ENCODE results near the gene SPECC1. TPM values are rescaled to one million over a fixed set of nuclear protein-coding genes. Genes with fewer than 3 reads are reported as not detected.

Gene SPECC1
- total RNA-seq, 1 experiment from 2014 or later, result 103 TPM

GRCh38 chr17:20281860-20282259, 272.7 kb downstream of the SPECC1 start:
- no peak for TF ChIP-seq HMGA2 (CRISPR knock-in tag; IDR thresholded peaks at IDR 0.05)
- TF ChIP-seq, protein P1, sequence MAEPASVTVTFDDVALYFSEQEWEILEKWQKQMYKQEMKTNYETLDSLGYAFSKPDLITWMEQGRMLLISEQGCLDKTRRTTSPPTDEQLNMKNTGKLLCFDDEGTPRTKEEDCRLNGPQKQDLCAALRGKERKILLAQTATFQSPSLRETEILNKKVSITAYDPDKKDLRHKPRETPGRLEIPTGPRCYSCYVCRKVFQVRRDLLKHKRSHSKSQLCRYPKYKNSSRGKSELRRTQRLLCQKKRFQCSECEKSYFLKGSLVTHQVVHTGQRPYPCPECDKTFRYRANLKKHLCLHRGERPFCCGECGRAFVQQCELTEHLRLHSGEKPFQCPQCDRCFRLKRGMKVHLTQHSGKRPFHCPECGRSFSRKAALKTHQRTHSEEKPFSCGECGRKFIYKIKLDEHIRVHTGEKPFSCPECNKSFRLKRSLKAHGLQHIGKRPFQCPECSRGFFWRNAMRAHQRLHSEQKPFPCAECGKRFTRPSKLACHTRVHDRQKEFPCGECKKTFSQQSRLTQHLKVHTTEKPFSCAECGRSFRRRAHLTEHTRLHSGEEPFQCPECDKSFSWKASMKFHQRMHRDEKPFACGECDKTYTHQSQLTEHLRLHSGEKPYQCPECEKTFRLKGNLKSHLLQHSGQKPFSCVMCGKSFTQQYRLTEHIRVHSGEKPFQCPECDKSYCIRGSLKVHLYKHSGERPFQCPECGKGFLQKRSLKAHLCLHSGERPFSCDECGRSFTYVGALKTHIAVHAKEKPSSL (CRISPR knock-in tag; conservative IDR thresholded peaks at IDR 0.05), result no peak
- TF ChIP-seq, protein P2, sequence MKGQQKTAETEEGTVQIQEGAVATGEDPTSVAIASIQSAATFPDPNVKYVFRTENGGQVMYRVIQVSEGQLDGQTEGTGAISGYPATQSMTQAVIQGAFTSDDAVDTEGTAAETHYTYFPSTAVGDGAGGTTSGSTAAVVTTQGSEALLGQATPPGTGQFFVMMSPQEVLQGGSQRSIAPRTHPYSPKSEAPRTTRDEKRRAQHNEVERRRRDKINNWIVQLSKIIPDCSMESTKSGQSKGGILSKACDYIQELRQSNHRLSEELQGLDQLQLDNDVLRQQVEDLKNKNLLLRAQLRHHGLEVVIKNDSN (CRISPR knock-in tag; IDR thresholded peaks at IDR 0.05), result no peak
- no peak for TF ChIP-seq ZNF263 (CRISPR knock-in tag; IDR thresholded peaks at IDR 0.05; ENCODE audit: low read depth)
- H3K9me3 Mint-ChIP-seq, result no peaks in the 10 kb centered on the region
- no peak overlapping the region for H3K4me3 Mint-ChIP-seq
- 0 out of 2 replicates have a peak, but pooled peaks cover 2% of the 10 kb centered on the region for H3K4me1 Mint-ChIP-seq
- ChIA-PET CTCF (no interaction called here), POLR2A (no interaction called here)
- H3K27me3 Mint-ChIP-seq (ENCODE audit: low read depth), result no peaks in the 10 kb centered on the region
- no peak overlapping the region for H3K27ac Mint-ChIP-seq
- DNase-seq (ENCODE audit: low spot score) (no peak), ATAC-seq (no peak)
- peaks cover 9% of the 10 kb centered on the region; the same call in 1 of the 2 replicates for H3K36me3 Mint-ChIP-seq

DNA sequence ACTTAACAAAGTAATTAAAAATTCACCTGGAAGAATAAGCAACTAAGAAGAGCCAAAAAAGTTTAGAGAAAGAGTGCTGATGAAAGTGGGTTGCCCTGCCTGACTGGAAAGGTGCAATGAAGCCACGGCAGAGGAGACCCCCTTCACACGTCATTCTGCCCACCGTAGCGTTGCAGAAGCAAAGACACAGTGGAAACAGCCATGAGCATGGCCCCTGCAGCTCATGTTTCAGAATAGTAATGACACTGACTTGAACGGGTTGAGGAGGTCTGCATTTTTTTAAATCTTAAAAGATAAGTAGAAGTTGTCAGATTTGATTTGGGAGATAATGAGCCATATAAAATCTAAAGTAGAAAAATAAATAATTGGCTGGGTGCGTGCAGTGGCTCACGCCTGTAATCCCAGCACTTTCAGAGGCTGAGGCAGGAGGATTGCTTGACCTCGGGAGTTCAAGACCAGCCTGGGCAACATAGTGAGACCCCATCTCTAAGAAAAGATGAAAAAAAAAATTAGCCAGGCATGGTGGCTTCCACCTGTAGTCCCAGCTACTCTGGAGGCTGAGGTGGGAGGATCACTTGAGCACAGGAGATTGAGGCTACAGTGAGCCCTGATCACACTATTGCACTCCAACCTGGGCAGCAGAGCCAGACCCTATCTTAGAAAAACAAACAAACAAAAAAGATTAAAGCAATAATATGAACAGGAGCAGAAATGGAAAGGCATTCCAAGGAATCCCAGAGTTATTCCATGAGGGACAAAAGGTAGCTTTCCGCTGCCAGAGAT, 273.6 kb downstream of the SPECC1 start:
- H3K9me3 Mint-ChIP-seq, result no peaks in the 10 kb centered on the region
- no peak overlapping the region; the same call in 1 of the 2 replicates for H3K27ac Mint-ChIP-seq
- H3K36me3 Mint-ChIP-seq, result peaks cover 9% of the 10 kb centered on the region; the same call in 1 of the 2 replicates
- TF ChIP-seq ZNF281 (CRISPR knock-in tag; IDR thresholded peaks at IDR 0.05) (no peak), ZBTB21 (CRISPR knock-in tag; IDR thresholded peaks at IDR 0.05; ENCODE audit: borderline replicate concordance) (no peak), ELF4 (CRISPR knock-in tag; IDR thresholded peaks at IDR 0.05; ENCODE audit: low read depth) (no peak), CDX4 (CRISPR knock-in tag; IDR thresholded peaks at IDR 0.05; ENCODE audit: borderline replicate concordance) (no peak), HMGA2 (CRISPR knock-in tag; IDR thresholded peaks at IDR 0.05) (no peak), ZNF396 (CRISPR knock-in tag; IDR thresholded peaks at IDR 0.05; ENCODE audit: borderline replicate concordance) (no peak), ZNF121 (CRISPR knock-in tag; IDR thresholded peaks at IDR 0.05) (peak; percentile 61; the same call in 1 of the 2 replicates)
- TF ChIP-seq, protein P3, sequence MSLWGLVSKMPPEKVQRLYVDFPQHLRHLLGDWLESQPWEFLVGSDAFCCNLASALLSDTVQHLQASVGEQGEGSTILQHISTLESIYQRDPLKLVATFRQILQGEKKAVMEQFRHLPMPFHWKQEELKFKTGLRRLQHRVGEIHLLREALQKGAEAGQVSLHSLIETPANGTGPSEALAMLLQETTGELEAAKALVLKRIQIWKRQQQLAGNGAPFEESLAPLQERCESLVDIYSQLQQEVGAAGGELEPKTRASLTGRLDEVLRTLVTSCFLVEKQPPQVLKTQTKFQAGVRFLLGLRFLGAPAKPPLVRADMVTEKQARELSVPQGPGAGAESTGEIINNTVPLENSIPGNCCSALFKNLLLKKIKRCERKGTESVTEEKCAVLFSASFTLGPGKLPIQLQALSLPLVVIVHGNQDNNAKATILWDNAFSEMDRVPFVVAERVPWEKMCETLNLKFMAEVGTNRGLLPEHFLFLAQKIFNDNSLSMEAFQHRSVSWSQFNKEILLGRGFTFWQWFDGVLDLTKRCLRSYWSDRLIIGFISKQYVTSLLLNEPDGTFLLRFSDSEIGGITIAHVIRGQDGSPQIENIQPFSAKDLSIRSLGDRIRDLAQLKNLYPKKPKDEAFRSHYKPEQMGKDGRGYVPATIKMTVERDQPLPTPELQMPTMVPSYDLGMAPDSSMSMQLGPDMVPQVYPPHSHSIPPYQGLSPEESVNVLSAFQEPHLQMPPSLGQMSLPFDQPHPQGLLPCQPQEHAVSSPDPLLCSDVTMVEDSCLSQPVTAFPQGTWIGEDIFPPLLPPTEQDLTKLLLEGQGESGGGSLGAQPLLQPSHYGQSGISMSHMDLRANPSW (CRISPR knock-in tag; conservative IDR thresholded peaks at IDR 0.05; ENCODE audit: low read depth), result no peak
- no peak overlapping the region for H3K4me3 Mint-ChIP-seq
- H3K27me3 Mint-ChIP-seq (ENCODE audit: low read depth), result no peaks in the 10 kb centered on the region
- no peak for ATAC-seq
- 0 out of 2 replicates have a peak, but pooled peaks cover 2% of the 10 kb centered on the region for H3K4me1 Mint-ChIP-seq
- POLR2A ChIA-PET, result no interaction called here
- DNase-seq (ENCODE audit: low spot score), result no peak
- CTCF ChIA-PET, result no interaction called here
